Activated CD4-positive, alpha-beta T cell treated with anti-CD3 and anti-CD28 coated beads, Interleukin-2, amount 50 U/mL, for 4 hours (primary cell): Measurements from ENCODE around the gene HAO1.
"Not testable (repeated sequence)": the region's sequence is repeated elsewhere in the genome, so short reads cannot be mapped to it uniquely, and the experiment has no call there.

Source experiments
- DNase-seq, 2 experiments: peaks; one replicate each; pipeline ENCODE4 v3.0.0-alpha.2; 2020

Gene HAO1

GRCh38 chr20:7850775-7851490 lies 89.3 kb downstream of the HAO1 start:
- no peak for DNase-seq

- no peak for DNase-seq
Measured at GRCh38 chr20:7849675-7850074, 90.6 kb downstream of the HAO1 start.

GRCh38 chr20:7848351-7848750 lies 91.9 kb downstream of the HAO1 start:
- DNase-seq: no peak

- DNase-seq: no peak
Measured at GRCh38 chr20:7843613-7844012, 96.6 kb downstream of the HAO1 start.

- DNase-seq: no peak
Measured at GRCh38 chr20:7841971-7842310, 98.3 kb downstream of the HAO1 start.

GRCh38 chr20:7841291-7841970 lies 98.8 kb downstream of the HAO1 start:
- no peak for DNase-seq

- DNase-seq: no peak
Measured at GRCh38 chr20:7836076-7836475, 104.2 kb downstream of the HAO1 start.

GRCh38 chr20:7834441-7834840 lies 105.8 kb downstream of the HAO1 start:
- not testable (repeated sequence) for DNase-seq
